Breast epithelium (tissue), 3 donors: Measurements from ENCODE around the gene OGDHL.

ENCODE experiments used
- POLR2A ChIP-seq: fragments of 450-650 bp; IDR thresholded peaks from one replicate; pipeline ENCODE4 v1.6.1; 2016; ENCODE audit warnings: antibody characterized with exemption, mild to moderate bottlenecking, moderate library complexity
- TF ChIP-seq, protein P1 (sequence below), 3 donors: fragments of 450-650 bp; IDR thresholded peaks; one replicate each; pipeline ENCODE4 v1.5.1; 2016 to 2017; ENCODE audit warnings: antibody characterized with exemption in 3 of 3, mild to moderate bottlenecking in 3 of 3, moderate library complexity in 3 of 3

DNA sequence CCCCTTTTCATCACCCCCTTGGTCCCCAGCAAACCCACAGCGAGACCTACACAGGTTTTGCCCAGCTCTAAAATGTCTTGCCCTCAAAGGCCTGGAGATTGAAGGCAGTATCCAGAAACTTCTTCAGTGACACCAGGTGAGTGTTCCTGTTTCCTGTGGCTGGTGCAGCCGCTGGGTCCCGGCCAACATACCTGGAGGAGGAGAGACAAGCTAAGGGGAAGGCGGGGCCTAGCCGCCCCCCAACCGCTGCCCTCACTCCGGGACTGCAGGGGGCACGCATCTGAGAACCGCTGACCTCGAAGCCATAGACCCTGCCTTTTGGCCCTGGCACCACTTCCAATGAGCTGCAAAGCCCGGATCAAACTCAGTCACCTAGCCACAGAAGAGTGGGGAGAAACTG is 27.0 kb downstream of the OGDHL start:
- TF ChIP-seq, protein P1, sequence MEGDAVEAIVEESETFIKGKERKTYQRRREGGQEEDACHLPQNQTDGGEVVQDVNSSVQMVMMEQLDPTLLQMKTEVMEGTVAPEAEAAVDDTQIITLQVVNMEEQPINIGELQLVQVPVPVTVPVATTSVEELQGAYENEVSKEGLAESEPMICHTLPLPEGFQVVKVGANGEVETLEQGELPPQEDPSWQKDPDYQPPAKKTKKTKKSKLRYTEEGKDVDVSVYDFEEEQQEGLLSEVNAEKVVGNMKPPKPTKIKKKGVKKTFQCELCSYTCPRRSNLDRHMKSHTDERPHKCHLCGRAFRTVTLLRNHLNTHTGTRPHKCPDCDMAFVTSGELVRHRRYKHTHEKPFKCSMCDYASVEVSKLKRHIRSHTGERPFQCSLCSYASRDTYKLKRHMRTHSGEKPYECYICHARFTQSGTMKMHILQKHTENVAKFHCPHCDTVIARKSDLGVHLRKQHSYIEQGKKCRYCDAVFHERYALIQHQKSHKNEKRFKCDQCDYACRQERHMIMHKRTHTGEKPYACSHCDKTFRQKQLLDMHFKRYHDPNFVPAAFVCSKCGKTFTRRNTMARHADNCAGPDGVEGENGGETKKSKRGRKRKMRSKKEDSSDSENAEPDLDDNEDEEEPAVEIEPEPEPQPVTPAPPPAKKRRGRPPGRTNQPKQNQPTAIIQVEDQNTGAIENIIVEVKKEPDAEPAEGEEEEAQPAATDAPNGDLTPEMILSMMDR (IDR thresholded peaks at IDR 0.05), result no peak
- TF ChIP-seq POLR2A, result no peak
